NCI-H510A treated with DMSO at 0.1 percent for 48 hours (cell line): ENCODE measurements around the gene ATOX1.
"Not testable (repeated sequence)": the region's sequence is repeated elsewhere in the genome, so short reads cannot be mapped to it uniquely, and the experiment has no call there.

Source experiments
- DNase-seq: peaks from one replicate; lab custom pipeline; 2025; lab: John Stamatoyannopoulos, UW

ATOX1 gene

DNA sequence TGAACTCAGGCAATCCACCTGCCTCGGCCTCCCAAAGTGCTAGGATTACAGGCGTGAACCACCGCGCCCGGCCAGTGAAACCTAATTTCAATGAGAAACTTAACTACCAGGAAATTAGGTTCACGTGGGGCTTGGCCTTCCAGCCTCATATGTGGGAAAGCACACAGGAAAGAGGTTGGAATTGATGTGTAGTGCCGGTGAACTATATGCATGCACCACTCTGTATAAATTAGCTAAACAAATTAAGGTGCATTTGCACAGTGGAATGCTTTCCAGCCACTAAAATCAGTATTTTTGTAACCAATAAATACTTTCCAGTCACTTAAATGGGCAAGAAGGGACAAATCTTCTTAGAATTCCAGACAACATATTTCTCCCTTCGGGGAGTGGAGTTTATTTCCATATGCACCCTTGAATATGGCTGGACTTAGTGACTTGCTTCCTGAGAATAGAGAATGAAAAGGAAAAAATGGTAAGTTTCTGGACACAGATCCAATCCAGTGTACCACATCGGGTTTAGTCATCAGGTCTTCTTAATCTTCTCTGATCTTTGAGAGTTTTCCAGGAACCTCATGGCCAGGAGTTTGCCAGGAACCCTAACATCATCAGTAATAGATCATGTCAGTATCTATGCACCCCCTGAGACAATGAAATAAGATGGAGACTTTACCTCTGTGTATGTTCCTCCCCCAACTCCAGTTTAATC, 24.9 kb downstream of the ATOX1 start:
- DNase-seq = no peak

DNA sequence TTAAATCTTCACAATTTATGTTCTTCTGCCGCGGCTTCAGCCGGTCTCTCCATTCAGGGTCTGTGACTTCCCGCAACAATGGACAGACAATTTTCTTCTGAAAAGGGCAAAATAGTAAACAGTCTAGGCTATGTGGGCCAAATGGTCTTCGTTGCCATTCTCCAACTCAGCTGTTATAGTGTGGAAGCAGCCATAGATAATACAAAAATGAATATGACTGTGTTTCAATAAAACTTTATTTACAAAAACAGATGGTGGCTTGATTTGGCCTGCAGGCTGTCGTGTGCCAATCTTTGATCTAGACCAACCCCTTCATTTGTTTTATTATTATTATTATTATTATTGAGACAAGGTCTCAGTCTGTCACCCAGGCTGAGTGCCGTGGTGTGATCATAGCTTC, 28.1 kb downstream of the ATOX1 start:
- DNase-seq = no peak

- not testable (repeated sequence) for DNase-seq
These were observed 28.8 kb downstream of the ATOX1 start for GRCh38 chr5:151729597-151729996.

GRCh38 chr5:151724360-151724759, 34.1 kb downstream of the ATOX1 start:
- DNase-seq = no peak

- no peak for DNase-seq
These were observed 35.9 kb downstream of the ATOX1 start for GRCh38 chr5:151722546-151722945.

DNA sequence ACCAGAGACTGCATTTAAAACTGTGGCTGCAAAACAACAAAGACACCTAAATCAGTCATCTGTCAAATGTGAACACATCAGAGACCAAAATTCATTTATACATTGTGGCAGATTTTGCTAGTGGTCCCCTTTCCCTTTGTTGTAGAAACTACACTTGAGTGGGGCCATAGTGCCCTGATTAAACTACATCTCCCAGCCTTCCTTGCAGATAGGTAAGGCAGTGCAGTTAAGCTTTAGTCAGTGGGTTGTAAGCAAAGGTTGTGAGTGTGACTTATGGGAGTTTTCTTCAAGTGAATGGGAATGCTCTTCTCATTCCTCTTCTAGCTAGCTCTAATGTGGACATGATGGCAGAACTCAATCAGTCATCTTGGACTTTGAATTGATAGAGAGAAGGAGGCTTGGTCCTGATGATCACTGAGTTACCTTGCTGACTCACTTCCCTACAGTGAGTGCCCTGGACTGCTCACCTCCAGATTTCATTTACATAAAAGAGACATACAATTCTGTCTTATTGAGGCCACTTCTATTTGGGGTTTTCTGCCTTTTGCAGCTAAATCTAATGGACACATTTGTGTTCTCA, 36.5 kb downstream of the ATOX1 start:
- no peak for DNase-seq

DNA sequence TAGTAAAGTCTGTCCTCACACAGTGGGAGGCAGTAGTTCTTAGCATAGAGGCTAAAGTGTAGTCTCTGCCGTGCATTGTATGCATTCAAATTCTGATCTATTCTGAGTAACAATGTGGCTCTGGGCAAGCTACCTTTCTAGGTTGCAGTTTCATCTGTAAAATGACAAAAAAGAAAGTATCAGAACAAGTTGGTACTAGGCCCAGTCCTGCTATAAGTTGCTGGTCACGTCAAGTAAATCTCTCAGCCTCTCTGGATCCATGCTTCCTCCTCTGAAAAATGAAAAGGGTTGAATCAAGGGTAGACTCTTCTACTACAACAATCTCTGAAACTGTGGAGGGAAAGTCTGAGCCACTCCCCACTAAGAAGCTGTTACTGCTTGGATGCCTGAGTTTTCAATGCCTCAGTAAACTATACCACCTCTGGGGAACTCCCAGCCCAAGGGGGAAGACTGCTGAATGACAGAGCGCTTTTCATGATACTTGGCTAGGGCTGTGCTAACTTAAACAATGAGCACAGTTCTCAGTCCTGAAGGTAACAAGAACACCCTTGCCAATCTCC, 37.3 kb downstream of the ATOX1 start:
- no peak for DNase-seq

DNA sequence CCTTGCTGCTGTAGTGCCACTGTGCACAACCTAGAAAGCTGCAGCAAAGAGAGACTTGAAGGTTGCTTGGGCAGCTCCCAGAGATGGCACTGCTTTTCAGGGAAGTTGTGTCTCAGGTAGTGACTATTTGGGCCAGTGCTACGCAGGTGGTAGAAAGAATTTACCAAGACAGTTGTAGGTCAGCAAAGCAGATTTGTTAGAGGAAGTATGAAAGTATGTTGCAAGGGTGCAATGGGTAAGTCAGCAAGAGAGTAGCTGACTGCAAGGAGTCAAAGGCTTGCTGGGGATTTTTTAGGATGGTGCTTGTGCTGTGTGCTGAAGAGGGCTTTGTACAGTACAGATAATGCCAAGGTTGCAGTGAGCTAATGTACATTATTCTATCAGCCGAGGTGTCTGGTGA, 38.2 kb downstream of the ATOX1 start:
- no peak for DNase-seq

DNA sequence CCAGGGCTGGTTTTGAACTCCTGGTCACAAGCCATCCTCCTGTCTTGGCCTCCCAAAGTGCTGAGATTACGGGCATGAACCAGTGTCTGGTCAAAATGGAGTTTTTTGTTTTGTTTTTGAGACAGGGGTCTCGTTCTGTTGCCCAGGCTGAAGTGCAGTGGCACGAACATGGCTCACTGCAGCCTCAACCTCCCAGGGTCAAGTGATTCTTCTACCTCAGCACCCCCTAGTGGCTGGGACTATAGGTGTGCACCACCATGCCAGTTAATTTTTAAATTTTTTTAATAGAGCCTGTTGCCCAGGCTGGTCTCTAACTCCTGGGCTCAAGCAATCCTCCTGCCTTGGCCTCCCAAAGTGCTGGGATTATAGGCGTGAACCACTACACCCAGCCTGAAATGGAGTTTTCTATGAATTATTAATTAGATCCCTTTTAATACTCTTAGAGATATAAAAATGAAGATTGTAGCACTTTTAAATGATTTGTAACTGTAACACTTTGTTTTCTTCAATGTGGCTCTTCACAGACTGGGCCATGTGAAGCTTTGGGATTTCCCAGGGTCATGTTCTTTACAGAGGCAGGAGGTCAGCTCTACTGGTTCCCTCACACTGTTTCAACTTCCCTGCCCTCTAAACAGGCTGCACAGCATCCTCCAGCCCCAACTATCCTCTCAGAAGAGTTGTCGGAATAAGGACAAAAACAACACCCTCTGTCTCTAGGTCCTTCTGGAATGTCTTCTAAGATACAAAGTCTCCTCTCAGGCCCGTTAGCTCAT, 39.0 kb downstream of the ATOX1 start:
- DNase-seq = no peak

- no peak for DNase-seq
These were observed 39.8 kb downstream of the ATOX1 start for GRCh38 chr5:151718646-151719045.

DNA sequence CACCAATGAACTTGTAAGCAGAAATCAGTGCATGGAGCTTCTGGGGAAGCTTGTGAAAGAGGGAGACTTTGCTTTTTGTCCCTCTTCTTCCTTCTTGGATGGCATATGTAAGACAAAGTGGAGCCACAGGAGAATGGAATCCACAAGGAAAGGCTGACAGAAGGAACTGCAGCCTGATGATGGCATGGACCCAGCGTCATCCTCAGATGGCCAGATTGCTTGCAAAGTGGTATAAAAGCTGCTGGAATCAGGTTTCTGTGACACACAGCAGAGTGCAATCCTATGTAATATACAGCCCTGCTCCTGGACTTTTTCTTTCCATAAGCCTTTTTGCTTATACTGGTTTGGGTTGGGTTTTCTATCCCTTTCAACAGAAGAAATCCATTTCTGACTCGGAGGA, 40.3 kb downstream of the ATOX1 start:
- DNase-seq = no peak

DNA sequence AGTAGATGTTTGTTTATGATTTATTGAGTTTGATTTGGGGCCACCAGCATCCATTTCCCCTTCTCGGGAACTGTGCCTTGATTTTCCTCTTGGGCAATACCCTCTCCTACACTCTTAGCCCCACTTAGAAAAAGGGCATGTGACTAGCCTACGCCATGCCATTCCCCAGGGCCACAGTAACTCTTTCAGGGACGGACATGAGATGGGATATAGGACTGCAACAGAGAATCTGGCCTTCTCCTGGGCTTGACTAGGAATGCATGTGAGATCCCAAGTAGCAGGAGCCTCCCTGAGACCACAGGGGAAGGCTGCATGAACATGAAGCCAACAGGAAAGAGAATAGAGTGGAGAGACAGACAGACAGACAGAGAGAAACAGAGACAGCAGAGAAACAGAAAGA, 41.0 kb downstream of the ATOX1 start:
- no peak for DNase-seq

GRCh38 chr5:151709109-151709735, 49.2 kb downstream of the ATOX1 start:
- no peak for DNase-seq

- no peak for DNase-seq
These were observed 50.3 kb downstream of the ATOX1 start for GRCh38 chr5:151708126-151708525.

DNA sequence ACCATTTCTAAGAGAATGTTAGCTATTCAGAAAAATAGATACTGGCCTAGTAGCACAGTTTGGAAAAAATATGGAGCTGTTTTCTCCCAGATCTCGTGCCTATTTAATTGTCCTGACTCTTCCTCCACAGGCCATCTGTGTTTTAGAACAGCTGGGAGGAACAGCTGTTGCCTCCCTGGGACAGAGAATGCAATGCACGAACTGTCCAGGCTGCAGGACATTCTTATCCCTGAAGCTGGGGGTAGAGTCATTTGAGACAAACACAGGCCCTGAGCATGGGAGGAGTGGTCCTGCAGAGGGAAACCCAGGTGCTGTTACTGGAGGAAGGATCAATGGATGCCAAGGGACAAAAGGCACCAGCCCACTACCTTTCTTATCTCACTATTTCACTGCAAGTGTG, 50.9 kb downstream of the ATOX1 start:
- no peak for DNase-seq

DNA sequence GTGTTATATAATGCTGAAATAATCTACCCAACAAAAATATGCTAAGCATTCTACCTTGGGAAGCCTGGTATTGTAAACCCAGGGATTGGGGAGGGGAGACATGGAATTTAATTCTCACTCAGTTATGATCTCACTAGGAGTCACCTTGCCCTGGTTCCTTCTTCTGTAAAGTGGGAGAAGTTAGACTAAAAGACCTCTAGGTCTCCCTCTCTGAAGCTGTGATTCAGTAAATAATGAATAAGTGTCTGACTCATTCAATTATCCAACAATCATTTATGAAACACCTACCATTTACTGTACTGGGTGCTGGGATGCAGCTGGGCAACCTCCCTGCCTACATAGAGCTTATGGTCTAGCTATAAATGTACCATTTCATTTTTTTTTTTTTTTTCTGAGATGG, 51.5 kb downstream of the ATOX1 start:
- DNase-seq = no peak

GRCh38 chr5:151703780-151704179, 54.7 kb downstream of the ATOX1 start:
- DNase-seq = no peak

DNA sequence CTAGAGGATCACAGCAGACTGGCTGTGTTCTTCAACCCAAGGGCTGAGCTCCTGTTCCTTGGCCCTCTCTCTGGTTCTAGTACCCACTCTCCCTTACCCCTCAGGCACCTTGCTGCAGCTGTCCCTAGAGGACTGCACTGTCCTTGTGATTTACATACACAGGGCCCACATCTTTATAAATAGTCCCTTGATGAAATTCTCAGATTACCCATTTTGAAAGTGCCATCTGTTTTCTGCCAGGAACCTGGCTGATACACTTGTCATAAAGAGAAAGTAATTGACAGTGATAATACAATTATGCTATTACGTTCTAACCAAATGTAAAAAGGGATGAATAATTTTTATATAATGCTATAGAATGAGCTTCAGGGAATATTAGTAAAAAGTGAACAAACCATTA, 55.2 kb downstream of the ATOX1 start:
- no peak for DNase-seq

DNA sequence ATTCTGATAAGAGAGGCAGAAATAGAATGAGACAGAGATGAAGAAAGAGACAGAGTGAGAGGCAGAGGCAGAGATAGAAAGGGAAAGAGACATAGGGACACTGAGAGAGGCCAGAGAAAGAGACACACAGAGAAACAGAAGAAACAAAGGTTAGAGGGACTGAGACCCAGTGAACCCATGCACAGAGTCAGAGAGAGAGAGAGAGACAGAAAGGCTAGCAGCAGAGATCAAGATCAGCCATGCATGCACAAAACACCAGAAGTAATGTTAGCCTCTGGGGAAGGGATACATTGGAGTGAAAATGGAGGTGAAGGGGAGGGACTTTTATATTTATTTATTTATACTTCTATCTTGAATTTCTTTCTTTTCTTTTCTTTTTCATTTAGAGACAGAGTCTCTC, 57.6 kb downstream of the ATOX1 start:
- no peak for DNase-seq

GRCh38 chr5:151700296-151700695, 58.1 kb downstream of the ATOX1 start:
- no peak for DNase-seq

- no peak for DNase-seq
These were observed 59.1 kb downstream of the ATOX1 start for GRCh38 chr5:151699071-151699901.

- DNase-seq = not testable (repeated sequence)
These were observed 60.4 kb downstream of the ATOX1 start for GRCh38 chr5:151698081-151698480.
